Measurements from ENCODE around the gene EGR4. TPM values are rescaled to one million over a fixed set of nuclear protein-coding genes. Genes with fewer than 3 reads are reported as not detected.
A peak's percentile ranks its signal among the peaks of the same experiment; 100 is the strongest.

The EGR4 gene
- total RNA-seq, 1 donor from 2014 or later: 0.12 TPM

- no peak for DNase-seq (ENCODE audit: low spot score, unreplicated experiment)
- TF ChIP-seq CTCF (IDR thresholded peaks at IDR 0.05; ENCODE audit: unreplicated experiment): no peak
- H3K4me3 Mint-ChIP-seq (ENCODE audit: low read depth): no peak overlapping the region
- H3K9me3 Mint-ChIP-seq (ENCODE audit: low read depth): no peaks in the 10 kb centered on the region
- no peaks in the 10 kb centered on the region for H3K36me3 Mint-ChIP-seq (ENCODE audit: insufficient read depth)
- H3K27me3 Mint-ChIP-seq: peaks cover 39% of the 10 kb centered on the region
- no peak overlapping the region for H3K27ac Mint-ChIP-seq
- H3K4me1 Mint-ChIP-seq (ENCODE audit: low read depth): peaks cover 3% of the 10 kb centered on the region
These were observed 21.1 kb downstream of the EGR4 start for GRCh38 chr2:73272270-73272669.

- H3K4me3 Mint-ChIP-seq (ENCODE audit: low read depth): no peak overlapping the region
- peaks cover 3% of the 10 kb centered on the region for H3K4me1 Mint-ChIP-seq (ENCODE audit: low read depth)
- H3K36me3 Mint-ChIP-seq (ENCODE audit: insufficient read depth): no peaks in the 10 kb centered on the region
- no peak for TF ChIP-seq CTCF (IDR thresholded peaks at IDR 0.05; ENCODE audit: unreplicated experiment)
- DNase-seq (ENCODE audit: low spot score, unreplicated experiment): no peak
- no peaks in the 10 kb centered on the region for H3K9me3 Mint-ChIP-seq (ENCODE audit: low read depth)
- H3K27me3 Mint-ChIP-seq: peaks cover 46% of the 10 kb centered on the region
- H3K27ac Mint-ChIP-seq: no peak overlapping the region
These were observed 23.5 kb downstream of the EGR4 start for GRCh38 chr2:73269686-73270465.

- Mint-ChIP-seq H3K27ac (no peak overlapping the region), H3K4me3 (ENCODE audit: low read depth) (peak overlapping the region; percentile 53), H3K9me3 (ENCODE audit: low read depth) (no peaks in the 10 kb centered on the region), H3K27me3 (peaks cover 46% of the 10 kb centered on the region), H3K36me3 (ENCODE audit: insufficient read depth) (no peaks in the 10 kb centered on the region), H3K4me1 (ENCODE audit: low read depth) (peaks cover 3% of the 10 kb centered on the region)
- peak; percentile 39 for TF ChIP-seq CTCF (IDR thresholded peaks at IDR 0.05; ENCODE audit: unreplicated experiment)
- no peak for DNase-seq (ENCODE audit: low spot score, unreplicated experiment)
These were observed 24.3 kb downstream of the EGR4 start for GRCh38 chr2:73268830-73269685.

- Mint-ChIP-seq H3K27ac (no peak overlapping the region), H3K27me3 (peaks cover 46% of the 10 kb centered on the region)
- DNase-seq (ENCODE audit: low spot score, unreplicated experiment): no peak
These were observed 24.9 kb downstream of the EGR4 start for GRCh38 chr2:73268366-73268829.

More at GRCh38 chr2:73268366-73268829, 24.9 kb downstream of the EGR4 start:
- peaks cover 3% of the 10 kb centered on the region for H3K4me1 Mint-ChIP-seq (ENCODE audit: low read depth)
- H3K4me3 Mint-ChIP-seq (ENCODE audit: low read depth): peak overlapping the region; percentile 53
- H3K36me3 Mint-ChIP-seq (ENCODE audit: insufficient read depth): no peaks in the 10 kb centered on the region
- TF ChIP-seq CTCF (IDR thresholded peaks at IDR 0.05; ENCODE audit: unreplicated experiment): no peak
- H3K9me3 Mint-ChIP-seq (ENCODE audit: low read depth): no peaks in the 10 kb centered on the region
